ENCODE results near the gene NOD1.
"Not testable (repeated sequence)": the region's sequence is repeated elsewhere in the genome, so short reads cannot be mapped to it uniquely, and the experiment has no call there.

The NOD1 gene

DNA sequence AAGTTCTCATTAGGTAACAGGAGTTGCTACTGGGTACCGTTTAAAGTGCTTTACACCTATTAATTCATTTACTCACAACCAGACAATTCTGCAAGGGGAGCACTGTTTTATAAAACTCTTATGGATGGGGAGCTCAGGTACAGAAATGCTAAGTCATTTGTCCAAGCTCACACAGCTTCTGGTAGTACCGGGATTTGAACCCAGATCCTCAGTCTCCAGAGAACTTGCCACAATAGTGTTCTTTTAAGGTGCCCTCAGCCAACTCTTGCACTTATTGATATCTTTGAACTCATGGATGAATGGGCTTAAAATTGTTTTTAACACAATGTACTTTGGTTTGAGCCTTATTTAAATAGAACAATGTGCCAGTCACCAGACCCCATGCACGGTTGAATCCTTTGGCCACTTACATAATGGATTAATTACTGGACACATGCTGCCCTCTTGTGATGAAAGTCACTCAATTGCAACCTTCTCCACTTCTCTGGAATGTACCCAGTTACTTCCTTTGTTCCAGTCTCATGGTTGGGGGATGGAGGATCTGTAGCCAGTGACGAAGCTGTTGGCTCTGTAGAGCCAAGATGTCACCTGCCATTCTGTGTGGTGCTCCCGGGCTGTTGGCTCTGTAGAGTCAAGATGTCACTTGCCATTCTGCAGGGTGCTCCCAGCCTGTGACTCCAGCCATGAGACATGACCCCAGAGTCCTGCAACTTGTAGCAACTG lies 65.6 kb downstream of the NOD1 start:
- no peak for DNase-seq

DNA sequence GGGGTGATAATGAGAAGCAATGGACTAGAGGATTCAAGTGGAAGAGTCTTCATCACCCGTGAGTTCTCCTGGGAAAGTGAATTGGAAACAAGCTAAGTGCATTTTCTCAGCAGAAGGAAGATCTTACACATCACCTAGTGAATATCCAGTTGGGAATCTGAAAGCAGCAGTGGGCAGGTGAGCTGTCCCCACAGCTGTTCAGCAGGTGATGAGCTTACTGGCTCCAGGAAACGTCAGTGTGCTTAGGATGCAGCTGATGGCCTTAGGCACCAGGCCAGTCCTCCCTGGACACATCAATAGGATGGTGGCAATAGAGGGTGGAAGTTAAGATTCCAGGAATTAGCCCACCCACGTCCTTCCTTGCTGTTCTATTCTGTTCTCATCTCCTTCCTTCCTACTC lies 66.7 kb downstream of the NOD1 start:
- DNase-seq: no peak

GRCh38 chr7:30411173-30411572 lies 67.4 kb downstream of the NOD1 start:
- no peak for DNase-seq

- no peak for DNase-seq
Observed at GRCh38 chr7:30406664-30407425, 71.7 kb downstream of the NOD1 start.

- DNase-seq: no peak
Observed at GRCh38 chr7:30405179-30405578, 73.4 kb downstream of the NOD1 start.

GRCh38 chr7:30403477-30403876 lies 75.1 kb downstream of the NOD1 start:
- no peak for DNase-seq

- DNase-seq: no peak
Observed at GRCh38 chr7:30396389-30396788, 82.2 kb downstream of the NOD1 start.

DNA sequence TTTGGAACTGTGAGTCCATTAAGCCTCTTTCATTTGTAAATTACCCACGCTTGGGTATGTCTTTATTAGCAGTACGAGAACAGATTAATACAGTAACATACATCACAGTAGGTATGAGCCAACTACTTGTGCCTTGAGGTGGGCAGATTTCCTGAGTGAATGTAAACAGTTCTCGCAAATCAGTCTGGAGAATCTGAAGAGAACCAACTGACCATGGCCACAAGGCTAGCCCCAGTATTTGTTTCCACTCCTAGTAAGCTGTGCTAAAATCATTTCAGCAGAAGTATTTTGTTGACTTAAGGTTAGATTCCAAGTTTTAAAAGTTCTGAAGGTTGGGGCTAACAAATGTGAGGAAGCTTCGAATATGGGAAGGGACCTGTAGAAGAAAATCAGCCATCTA lies 82.9 kb downstream of the NOD1 start:
- DNase-seq: no peak

- DNase-seq: no peak
Observed at GRCh38 chr7:30391806-30392205, 86.8 kb downstream of the NOD1 start.

DNA sequence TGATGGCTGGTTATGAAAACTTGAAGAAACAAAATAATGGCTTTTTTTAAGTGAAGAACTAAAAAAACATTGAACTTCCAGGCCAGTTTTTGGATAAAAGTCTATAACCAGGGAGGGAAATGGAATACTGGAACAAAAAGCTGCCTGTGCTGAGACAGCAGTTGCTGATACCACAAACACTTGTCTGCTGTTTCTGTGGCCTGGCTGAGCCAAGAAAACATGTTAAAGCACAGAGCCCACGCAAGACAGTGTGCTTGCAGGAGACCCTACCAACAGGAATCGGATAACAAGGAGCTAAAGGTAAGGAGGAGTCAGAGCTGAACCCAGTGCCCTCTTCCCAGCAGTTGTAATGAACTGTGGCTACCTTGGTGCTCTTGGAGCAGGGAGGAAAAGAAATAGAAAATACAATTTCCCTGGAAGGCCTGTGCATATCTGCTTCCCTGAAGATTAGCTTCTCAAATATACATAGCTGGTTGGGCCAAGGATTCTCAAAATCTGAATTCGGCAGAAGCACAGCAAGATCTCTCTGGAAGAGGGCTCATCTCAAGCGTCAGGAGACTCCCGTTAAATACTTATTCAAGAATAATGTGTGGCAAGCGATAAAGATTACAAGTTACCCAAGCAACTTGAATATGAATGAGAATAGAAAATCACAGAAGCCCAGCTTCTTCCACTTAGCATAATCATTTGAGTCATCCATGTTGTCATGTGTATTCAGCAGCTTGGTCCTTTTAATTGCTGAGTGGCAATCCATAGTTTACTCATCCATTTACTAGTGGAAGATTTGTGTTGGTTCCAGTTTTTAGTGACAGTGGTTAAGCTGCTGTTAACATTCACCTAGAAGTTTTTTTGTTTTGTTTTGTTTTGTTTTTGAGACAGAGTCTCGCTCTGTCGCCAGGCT lies 87.6 kb downstream of the NOD1 start:
- no peak for DNase-seq

DNA sequence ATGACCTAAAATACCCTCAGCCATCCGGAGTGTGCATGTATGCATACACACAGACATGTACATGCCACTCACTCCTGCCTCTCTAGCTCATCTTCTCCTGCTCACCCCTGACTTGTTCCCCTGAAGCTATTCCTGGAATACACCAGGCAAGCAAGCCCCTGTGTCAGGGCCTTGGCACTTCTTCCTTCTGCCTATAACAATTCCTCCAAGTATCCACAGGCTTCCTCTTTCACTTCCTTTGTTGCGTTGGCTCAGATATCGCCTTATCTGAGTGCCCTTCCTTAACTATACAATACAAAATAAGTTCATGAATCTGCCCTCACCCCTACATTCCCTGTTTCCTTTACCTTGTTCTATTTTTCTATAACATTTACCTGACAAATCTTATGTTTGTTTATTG lies 88.8 kb downstream of the NOD1 start:
- no peak for DNase-seq

DNA sequence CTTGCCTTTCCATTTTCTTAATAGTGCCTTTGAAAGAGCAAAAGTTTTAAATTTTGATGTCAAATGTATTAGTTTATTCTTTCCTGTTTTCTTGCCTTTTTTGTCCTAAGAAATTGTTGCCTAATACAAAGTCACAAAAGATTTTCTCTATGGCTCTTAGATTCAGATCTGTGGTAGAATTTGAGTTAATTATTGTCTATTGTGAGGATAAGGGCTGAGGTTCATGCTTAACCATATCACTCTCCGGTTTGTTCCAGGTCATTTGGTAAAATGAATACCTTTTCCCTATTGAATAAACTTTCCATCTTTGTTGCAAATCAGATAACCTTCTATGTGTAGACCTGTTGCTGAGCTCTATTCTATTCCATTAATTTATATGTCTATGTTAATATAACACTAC lies 96.0 kb downstream of the NOD1 start:
- no peak for DNase-seq

DNA sequence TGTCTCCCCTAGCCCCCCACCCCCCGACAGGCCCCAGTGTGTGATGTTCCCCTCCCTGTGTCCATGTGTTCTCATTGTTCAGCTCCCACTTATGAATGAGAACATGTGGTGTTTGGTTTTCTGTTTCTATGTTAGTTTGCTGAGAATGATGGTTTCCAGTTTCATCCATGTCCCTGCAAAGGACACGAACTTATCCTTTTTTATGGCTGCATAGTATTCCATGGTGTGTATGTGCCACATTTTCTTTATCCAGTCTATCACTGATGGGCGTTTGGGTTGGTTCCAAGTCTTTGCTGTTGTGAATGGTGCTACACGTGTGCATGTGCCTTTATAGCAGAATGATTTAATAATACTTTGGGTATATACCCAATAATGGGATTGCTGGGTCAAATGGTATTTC lies 97.8 kb downstream of the NOD1 start:
- not testable (repeated sequence) for DNase-seq

GRCh38 chr7:30380294-30380693 lies 98.3 kb downstream of the NOD1 start:
- DNase-seq: no peak

GRCh38 chr7:30379741-30380140 lies 98.8 kb downstream of the NOD1 start:
- no peak for DNase-seq

- no peak for DNase-seq
Observed at GRCh38 chr7:30379131-30379530, 99.5 kb downstream of the NOD1 start.

- no peak for DNase-seq
Observed at GRCh38 chr7:30378275-30378674, 100.3 kb downstream of the NOD1 start.
